Measurements from ENCODE around the gene RNF144A.

The RNF144A gene

DNA sequence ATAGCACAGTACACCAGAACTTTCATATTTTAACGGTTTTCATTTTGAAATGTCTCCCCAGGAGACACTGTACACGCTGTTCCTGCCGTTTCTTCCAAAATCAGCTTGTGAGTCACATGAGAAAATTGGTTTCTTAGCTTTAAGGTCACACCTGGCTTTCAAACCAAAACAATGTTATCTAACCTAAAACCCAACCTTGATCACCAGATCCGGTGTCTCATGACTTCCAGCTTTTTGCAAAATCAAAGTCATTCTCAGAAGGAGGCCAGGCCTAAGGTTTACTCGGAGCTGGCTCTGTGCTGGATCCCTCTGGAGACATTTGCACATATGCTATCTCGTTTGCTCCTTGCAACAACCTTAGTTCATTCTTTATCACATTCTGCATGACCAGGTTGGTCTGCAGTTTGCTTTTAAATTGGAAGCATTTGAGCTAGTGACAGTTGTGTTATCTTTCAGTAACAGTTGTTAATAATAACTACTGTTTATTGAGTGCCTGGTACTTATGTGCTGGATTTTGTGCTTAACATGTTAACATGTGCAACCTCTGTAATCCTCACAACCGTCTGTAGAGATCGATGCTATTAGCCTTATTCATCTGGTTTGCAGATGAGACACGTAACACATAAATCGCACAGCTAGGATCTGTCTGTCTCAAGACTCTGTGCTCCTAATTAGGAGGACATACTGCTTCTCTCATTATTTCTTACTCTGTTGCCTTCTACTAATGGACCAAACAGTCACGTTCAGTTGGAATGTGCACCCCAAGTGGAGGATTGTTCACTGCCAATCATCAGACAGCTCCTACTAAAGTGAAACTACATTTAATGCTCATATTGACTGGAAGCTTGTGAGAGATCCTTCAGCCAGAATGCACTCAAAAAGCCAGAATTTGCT, 105.5 kb downstream of the RNF144A start:
- no peak for DNase-seq (ENCODE audit: low read depth, low spot score)

DNA sequence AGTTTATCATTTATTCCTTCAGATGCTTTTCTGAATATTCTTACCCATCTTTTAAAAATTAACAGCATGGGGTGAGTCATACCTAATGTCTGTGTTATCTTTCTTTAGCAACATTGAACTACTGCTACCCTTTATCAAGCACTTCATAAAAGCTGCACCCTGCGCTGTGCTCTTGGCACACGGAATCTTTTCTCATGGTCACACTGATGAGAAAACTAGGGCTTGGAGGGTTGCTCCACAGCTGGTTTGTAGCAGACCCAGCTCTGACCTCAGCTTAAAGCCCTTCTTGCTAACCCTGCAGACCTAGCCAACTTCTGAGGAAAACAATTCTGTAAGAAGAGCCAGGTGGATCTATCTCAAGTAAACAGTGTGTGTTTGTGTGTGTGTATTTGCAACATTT, 106.3 kb downstream of the RNF144A start:
- DNase-seq (ENCODE audit: low read depth, low spot score), result no peak

DNA sequence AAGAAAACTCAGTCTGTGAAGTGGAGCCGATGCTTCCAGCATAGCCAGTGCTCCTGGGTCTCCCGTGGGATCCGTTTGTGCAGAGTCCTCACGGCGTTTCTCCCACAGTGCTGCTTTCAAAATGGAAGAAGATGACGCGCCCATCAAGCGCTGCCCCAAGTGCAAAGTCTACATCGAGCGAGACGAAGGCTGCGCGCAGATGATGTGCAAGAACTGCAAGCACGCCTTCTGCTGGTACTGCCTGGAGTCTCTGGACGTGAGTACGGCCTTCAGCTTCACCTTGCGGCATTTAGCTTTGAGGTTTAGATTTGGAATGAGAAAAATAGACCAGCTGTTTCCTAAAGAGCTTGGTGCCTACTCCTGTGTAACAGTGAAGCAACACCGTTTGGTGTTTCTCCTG, 107.0 kb downstream of the RNF144A start:
- DNase-seq (ENCODE audit: low read depth, low spot score), result no peak

DNA sequence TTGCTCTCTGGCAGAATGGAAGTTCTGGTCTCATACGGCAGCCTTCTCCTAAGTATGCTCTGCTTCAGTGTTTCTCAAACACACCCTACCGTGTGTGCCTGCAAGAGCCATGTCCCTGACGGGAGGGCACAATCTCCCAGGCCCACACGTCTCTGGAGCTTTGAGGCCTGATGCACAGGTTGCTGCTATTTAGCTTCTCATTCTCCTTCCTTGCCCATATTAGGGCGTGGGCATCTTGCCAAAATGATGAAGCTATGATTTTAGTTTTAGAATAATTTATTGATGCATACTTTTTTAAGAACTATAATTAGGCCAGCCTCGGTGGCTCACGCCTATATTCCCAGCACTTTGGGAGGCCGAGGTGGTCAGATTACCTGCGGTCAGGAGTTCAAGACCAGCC, 107.9 kb downstream of the RNF144A start:
- no peak for DNase-seq (ENCODE audit: low read depth, low spot score)

DNA sequence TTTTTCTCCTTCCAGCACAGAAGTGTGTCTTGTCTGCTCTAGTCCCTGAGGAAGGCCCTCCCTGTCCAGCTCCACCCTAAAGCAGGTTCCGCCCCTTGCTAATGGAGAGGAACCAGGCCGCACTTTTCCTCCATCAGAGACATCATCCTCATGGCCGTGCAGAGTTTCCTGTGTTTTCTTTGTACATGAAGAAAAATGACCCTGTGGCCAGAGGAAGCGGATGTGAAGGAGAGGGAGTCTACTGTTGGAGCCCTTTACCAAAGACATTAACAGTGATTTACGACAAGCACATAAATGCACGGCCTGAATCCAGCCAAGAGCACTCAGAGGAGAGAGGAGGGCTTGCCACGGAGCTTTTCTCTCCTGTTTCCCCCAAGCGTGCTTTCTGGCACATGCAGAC, 109.5 kb downstream of the RNF144A start:
- DNase-seq (ENCODE audit: low read depth, low spot score), result no peak

DNA sequence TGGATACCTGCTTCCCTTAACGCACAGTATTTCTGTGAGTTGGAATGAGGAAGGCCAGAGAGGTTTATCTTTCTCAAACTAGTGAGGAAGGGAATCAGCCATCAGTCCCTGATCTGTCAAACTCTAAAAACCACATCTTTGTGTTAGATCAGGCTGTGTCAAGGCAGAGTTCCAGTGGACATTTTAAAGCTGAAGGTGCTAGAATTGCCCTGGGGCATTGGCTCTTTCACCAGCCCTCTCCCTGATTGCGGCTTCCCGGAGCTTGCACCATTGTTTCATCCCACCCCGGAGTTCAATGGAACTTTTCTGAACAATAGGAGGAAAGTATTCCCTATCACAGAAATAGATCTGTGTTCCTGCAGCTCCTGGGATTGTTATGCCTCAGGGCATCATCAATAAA, 110.2 kb downstream of the RNF144A start:
- no peak for DNase-seq (ENCODE audit: low read depth, low spot score)

DNA sequence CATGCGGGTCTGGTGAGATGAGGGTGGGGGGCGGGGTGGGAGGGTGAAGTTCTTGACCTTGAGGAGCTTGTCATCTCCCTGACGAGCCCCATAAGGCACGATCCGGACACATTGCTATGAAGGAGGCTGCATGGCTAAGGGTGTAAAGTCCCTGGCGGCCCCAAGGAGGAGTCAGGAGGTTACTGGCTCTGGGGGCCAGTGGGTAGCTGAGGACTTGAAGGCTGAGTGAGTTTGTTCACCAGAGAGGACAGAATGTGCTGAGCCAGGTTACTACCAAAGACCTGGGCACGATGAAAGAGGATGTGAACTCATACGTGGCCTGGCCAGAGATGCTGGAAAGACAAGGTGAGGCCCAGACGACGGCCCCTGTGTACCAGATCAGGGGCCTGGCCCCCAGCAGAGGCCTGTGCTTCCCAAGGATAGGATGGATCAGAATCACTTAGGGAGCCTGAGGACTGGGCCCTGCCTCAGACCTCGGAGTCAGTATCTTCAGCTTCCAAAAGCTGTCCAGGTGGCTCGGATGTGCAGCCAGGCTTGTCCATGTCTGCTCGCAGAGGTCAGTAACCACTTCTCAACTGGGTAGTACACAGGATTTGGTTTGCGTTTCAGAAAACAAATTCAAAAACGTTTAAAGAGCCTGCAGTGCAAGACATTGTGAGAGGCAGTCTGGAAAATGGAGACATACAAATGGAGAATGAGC, 110.9 kb downstream of the RNF144A start:
- DNase-seq (ENCODE audit: low read depth, low spot score), result no peak

DNA sequence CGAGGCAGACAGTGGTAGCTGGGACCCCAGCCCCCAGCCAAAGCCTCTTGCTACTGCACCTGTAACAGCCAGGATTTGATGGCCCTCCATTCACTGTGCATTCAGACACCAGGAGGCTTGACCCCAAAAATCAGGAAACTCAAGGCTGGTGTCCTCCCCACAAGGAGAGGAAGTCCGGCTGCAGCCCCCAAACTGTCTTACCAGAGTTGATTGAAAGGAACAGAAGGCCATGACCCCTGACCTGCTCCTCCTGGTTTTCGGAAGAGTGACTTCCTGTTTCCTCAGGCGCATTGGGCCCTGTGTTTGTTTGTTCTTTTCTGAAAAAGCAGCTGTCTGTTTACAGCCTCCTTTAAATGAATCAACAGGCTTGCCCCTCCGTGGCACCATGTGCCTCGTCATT, 111.6 kb downstream of the RNF144A start:
- DNase-seq (ENCODE audit: low read depth, low spot score), result no peak

DNA sequence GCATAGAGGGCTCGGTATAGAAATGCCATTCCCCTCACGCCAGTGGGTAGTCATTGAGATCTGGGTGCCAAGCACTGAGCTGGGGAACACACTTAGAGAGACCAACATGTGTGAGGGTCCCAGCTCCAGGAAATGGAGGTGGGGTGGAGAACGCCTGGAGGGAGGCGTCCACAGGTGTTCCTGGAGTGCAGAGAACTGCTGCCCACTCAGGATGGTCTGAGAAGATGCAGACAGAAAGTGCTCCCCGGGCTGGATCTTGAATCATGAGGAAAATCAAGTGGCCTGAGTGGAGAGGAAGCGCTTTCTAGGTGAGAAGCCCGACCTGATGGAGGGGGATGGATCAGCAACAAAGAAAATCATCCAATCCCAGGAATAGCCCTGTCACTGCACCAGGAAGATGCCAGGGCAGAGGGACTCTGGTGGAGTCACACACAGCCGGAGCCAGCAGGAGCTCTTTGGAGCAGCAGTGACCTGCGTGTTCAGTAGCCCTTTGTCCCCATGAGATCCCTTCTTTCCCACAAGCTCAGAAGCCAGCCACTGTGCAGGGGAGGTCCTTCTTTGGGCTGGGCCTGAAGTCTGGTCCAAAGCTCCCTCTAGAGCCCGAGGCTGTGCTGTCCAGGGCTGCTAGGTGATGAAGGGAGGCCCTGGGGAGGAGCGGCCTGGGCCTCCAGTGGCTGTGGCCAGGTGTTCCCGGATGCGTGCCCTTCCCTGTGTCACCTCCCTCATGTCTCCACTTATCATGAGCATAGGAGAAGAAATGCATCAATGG, 112.3 kb downstream of the RNF144A start:
- no peak for DNase-seq (ENCODE audit: low read depth, low spot score)

DNA sequence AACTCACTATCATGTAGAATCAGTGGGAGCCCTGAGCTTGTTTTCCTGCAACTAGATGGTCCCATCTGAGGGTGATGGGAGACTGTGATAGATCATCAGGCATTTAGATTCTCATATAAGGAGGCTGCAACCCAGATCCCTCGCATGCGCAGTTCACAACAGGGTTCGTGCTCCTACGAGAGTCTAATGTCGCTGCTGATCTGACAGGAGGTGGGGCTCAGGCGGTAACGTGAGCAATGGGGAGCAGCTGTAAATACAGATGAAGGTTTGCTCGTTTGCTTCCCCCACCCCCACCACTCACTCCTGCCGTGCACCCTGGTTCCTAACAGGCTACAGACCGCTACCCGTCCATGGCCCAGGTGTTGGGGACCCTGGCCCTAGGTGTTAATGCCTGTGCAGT, 113.6 kb downstream of the RNF144A start:
- no peak for DNase-seq (ENCODE audit: low read depth, low spot score)

DNA sequence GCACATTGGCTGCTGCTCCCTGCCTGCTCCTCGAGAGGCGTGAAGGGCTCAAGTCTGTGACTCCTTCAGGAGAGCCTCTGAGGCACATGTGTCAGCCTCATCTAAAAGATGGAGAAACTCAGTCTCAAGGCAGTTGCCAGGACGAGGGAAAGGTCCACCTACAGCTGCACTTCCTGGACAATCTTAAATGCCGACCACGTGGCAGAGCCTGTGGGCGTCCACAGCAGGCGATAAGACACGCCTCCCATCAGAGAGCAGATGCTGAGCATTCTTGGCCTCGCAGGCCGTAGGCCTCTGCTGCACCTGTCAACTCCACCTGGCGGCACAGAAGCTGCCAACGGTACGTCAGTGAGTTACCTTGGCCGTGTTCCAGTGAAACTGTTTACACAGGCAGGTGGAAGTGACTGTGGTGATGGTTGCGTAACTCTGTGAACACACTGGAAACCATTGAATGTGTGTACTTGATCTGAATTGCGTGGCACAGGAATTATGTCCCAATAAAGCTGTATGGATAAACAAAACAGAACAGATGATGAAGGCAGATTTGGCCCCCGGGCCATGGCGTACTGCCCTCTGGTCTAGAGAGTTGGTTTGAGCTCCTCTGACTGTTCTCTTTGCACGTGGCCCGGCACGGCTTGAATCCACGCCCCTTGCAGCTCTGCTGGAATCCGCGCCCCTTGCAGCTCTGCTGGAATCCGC, 114.5 kb downstream of the RNF144A start:
- DNase-seq (ENCODE audit: low read depth, low spot score), result no peak

DNA sequence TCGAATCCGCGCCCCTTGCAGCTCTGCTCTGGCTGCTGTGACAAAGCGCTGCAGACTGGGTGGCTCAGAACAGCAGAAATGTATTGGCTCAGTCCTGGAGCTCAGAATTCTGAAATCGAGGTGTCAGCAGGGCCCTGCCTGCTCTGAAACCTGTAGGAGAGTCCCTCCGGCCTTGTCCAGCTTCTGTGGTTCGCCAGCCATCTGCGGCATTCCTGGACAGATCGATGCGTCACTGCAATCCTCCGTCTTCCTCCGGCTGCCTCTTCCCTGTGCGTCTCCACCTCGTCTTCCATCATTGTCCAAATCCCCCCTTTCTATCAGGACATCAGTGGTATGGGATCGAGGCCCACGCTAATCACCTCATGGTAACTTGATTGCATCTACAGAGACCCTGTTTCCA, 115.2 kb downstream of the RNF144A start:
- no peak for DNase-seq (ENCODE audit: low read depth, low spot score)

DNA sequence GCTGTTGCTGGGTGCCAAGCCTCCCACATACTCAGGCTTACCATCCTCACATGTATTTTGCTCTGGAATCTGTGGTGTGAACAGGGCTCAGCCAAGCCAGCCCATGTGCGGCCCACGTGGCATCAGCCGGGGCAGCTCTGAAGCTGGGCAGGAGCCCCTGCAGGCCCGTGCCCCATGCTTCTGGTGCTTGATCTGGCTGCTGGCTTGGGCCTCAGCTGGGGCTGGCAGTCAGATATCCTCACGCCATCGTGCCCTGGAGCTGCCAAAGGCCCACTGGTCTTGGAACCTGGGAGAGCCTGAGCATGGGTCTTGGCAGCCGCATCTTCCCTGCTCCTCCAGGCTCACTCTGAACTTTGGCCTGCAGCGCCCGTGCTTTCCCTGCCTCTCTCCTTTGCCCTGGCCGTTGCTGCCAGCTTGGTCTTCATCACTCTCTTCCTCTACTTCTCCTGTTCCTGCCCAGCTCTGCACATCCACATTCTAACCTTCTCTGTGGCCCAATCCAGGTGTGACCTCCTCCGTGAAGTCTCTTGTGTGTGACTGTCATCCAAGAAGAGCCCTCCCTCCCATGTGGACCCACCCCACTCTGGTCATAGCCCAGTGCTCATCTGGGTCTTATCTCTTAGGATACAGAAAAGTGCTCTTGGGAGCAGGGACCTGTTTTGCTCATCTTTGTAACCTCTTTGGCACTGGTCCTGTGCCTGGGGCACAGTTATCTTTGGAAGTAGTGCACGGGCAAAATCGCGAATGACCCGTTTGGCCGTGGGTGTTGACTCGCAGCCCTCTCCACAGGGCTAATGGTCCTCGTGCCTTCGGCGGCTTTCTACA, 116.1 kb downstream of the RNF144A start:
- DNase-seq (ENCODE audit: low read depth, low spot score), result no peak

DNA sequence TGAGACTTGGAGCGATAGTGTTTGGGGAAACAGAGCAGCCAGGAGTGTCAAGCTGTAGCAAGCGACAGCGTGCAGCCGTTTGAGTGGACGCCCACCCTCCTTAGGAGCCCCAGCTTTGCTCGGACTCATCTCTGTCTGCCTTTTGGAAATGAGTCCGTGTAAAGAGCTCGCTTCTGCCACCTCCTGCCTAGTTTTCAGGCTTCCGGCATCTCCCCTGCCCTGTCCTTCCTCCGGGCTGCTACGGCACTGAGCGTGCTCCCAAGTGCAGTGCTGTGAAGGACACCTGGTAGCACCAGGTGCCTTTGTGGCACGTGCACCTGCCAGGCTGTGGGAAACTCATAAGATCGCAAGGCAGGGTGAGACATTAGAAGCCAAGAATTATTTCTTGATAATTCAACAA, 117.1 kb downstream of the RNF144A start:
- DNase-seq (ENCODE audit: low read depth, low spot score), result no peak

DNA sequence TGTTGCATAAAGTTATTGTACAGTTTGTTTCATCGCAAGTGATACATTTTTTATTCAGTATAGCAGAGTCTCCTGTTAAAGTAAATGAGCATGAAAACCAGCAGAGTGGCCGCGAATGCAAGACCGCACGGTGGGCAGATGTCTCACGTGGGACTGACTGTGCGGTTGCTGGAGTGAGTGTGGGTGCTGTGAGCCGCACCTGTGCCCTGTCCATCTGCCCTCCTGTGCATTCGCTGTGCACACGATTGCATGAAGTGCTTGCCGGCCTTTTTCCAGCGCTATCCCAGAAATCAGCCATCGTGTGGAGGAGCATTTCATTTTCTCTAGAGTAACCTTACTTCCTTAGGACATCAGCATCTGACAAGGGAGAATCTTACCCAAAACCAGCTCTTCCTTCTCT, 118.7 kb downstream of the RNF144A start:
- no peak for DNase-seq (ENCODE audit: low read depth, low spot score)

DNA sequence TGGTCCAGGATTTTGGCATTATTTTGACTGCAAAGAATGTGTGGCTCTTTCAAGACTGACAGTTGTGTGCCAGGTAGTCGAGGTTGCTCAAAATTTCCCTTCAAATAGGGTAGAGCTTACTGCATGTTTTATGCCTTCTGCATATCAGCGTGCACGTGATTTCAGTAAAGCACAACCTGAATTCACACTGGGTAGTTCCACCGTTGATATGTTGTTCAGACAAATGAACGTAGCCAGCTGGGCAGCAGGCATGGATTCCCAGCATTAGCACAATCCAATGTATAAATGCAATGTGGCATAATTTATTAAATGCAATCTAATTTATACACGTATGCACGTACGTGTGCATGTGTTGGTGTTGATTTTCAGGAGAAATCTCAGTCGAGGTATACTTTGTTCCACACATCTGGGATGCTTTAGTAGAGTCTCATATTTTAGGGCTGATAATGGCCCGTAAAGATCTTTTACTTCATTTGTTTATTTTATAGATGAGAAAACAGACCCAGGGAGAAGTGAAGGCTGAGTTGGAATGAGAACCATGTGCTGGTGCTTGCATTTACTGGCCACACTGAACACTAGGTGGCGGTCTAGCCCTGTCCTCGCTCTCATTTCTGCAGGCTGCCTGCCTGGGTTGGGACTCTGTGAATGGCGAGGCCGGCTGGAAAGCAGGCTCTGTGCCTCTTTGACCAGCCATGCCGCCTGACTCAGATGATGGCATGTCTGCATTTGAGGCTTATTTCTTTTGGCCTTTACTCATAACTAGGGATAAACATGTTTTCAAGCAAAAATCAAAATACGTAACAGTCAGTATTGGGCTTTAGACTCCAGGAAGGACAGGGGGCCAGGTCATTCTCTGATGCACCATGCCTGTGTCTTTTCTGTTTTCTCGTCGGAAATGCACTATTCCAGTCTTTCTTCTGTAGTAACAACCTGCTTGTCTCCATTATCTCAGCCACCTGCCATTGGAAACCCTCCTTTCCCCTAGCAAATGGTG, 120.4 kb downstream of the RNF144A start:
- DNase-seq (ENCODE audit: low read depth, low spot score), result no peak

DNA sequence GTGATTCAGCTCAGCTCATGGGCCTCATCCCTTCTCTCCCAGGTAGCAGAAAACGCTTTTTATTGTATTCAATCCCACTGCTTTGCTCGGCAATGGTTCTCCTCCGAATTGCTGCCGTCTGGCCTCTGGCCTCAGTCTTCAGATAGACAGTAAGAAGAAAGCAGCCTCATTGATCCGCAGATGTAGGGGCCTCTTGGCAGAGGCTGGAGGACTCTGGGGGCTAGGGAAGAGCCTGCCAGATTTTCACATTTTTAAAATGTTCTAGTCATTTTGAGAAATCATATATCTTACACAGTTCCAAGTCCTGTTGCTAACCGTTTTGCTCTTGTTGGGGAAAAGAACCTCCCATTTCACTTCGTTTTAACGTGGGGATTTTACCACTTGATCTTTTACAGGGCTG, 123.3 kb downstream of the RNF144A start:
- no peak for DNase-seq (ENCODE audit: low read depth, low spot score)

DNA sequence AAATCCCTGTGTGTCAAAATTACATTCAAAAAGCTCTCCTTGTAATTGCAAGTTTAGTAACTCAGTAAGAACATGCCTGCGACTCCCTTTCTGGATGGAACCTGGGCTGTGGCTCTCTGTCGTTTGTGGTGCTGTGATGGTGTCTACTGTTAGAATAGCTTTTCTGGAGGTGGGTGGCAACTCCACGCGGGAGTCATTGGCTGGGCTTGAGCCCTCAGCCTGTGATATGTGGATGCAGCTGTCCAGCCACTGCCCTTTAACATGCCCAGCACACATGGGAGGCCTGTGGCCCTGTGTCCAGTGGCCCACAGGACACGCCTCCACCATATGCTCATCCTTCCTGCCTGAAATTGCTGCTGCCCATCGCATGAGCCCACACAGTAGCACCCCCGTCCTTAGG, 124.2 kb downstream of the RNF144A start:
- DNase-seq (ENCODE audit: low read depth, low spot score), result no peak

DNA sequence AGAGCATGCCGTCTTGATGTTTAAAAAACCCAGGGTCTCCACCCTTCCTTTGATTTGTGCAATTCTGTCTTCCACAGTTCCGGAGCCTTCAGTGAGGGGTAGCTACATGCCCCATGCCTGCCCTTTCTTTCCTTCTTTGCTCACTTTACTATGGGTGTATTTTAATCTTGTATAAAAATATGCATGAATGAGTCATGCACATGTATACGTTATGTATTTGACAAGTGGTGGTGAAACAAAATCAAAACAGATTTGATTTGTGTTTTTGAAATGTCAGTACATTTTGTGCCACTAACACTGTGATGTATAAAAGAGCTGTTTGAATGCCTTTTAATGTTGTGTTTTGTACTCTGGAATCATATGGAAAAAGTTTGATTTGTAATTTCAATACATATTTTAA, 126.5 kb downstream of the RNF144A start:
- no peak for DNase-seq (ENCODE audit: low read depth, low spot score)

All from activated CD4-positive, CD25-positive, alpha-beta regulatory T cell treated with anti-CD3 and anti-CD28 coated beads, Interleukin-2, amount 50 U/mL, for 16 hours (primary cell).